Activated naive CD4-positive, alpha-beta T cell treated with Interleukin-2 at 50 U/mL for 16 hours (primary cell): ENCODE results near the gene WNT9A.

Experiments used
- DNase-seq: peaks from one replicate; pipeline ENCODE4 v3.0.0-alpha.2; 2020

WNT9A gene

DNA sequence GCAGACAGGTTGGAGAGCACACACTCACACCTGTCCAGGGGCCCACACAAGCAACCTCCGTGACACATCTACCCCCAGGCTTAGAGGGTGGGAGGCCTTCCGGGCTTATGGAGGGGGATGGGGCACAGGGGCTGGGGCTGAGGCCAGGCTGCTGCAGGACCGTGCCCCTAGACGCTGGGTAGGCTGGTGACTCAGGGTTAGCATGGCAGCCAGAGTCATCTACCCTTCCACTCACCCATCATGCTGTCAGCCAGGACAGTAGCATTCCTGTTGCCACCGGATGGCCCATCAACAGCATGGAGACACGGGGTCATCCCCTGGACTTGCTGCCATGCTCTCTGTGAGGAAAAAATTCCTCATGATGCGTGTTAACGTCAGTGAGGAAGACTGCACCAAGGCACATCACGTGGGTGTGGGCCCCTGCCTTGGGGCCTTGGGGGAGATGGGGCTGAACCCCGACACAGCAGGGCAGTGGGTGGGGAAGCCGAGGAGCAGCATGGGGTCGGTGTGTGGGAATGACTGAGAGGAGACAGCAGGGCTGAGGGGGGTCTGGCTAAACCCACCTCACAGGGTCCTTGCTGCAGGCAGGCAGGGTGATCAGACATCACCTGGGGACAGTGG is 52.8 kb downstream of the WNT9A start:
- no peak for DNase-seq

DNA sequence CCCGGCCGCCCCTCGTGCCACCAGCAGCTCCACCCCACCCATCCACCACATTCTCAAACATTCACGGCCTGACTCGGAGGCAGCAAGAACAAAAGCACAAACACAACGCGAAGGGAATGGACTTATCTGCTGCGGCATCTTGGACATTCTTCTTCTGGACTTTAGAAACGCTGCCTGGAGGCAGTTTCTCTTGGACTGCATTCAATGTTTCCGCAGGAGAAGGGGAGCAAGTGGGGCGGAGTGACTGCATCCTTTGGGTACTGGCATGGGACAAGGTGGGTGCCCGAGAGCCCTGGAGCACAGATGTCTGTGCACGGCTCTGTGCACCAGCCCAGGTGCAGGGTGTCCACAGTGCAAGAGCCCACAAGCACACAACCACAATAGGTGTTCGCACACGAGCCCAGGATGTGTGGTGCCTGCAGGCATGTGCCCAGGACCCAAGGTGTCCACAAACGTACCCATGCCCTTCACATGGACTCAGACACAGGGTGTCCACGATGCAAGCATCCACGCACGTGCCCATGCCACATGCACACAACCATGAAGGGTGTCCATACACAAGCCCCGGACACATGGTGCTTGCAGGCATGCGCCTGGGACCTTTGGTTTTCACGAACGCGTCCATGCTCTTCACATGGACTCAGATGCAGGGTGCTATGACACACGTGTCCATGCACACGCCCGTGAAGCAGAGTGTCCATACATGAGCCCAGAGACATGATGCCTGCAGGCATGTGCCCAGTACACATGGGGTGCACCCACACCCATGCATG is 53.6 kb downstream of the WNT9A start:
- no peak for DNase-seq

DNA sequence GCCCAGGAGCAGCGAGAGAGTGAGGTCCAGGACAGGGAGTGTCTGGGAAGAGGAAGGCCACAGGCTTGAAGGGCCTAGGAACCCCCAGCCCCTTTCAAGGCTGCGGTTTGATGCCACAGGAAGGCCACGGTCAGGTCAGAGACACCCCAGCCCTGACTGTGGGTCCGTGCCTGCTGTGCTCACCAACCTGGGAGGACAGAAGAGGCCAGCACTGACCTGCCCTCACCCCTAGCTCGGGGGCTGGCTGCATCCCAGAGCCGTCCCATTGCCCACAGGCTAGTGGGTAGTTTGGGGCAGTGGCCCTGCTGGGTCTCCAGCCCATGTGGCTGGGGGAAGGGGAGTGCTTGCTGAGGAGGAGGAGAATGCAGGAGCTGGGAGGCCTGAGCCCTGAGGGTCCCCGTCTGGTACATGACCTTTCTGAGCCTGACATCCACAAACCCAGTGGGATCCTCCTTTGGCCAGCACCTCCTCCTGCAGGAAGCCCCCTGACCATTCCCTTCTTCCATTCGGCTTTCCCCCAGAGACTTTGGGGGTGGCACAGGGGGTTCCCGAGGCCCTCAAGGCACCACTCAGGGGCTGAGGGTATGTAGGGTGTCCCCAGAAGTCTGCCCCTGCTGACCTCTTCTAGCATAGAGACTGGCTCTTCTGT is 54.3 kb downstream of the WNT9A start:
- DNase-seq, result no peak

DNA sequence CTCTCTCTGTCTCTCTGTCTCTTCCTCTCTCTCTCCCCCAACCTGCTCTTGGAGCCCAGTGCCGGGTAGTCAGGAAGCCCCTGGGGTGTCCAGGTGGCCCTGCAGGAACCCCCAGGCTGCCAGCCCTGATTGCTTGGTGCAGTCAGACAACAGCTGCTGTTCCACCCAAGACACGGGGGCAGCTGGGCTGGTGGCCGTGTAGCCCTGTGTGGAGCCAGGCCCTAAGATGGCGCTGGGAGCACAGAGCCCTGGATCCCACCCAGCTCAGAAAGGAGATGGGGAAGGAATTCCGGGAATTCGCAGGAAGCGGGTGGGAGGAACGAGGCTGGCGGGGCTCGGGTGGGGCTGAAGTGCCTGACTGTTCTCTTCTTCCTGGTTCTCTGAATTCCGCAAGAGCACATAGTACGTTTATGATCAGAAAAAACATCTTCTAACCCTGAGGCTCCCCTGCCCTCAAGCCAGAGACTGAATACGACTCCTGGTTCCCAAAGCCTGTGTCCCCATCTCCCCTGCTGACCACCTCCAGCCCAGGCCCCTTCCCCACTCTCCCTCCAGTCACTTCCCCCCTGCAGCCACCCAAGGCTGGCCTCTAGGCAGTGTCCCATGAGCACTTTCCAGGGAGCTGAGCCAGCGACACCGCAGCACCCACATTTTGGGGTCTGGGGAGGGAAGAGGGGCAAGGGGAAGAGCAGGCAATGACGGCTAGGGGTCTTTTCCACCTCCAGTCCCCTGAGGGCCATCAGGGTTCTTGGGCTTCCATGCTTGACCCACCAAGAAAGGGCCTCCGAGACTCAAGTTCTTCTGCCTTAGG is 55.0 kb downstream of the WNT9A start:
- no peak for DNase-seq

DNA sequence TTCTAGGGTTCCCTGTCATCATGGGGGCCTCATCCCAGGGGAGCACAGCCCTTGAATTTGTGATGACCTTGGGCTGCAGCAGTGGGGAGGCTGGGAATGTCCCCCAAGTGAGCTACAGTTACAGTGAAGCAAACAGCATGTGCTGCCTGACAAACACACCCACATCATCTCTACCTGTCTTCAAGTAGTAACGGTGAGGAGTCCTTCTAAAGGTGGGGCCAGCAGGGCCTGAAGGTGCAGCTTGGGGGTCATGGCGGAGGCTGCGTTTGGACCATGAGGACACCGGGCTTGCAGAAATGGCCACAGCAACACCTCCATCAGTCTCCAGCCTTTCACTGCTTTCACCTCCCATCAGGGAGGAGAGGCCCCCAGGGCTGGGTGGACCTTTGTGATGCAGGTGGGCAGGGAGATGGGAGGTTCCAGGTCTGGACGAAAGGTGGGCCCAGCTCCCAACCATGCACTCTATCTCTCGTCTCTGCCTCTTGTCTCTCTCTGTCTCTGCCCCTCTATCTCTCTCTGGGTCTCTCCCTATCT is 55.7 kb downstream of the WNT9A start:
- no peak for DNase-seq

DNA sequence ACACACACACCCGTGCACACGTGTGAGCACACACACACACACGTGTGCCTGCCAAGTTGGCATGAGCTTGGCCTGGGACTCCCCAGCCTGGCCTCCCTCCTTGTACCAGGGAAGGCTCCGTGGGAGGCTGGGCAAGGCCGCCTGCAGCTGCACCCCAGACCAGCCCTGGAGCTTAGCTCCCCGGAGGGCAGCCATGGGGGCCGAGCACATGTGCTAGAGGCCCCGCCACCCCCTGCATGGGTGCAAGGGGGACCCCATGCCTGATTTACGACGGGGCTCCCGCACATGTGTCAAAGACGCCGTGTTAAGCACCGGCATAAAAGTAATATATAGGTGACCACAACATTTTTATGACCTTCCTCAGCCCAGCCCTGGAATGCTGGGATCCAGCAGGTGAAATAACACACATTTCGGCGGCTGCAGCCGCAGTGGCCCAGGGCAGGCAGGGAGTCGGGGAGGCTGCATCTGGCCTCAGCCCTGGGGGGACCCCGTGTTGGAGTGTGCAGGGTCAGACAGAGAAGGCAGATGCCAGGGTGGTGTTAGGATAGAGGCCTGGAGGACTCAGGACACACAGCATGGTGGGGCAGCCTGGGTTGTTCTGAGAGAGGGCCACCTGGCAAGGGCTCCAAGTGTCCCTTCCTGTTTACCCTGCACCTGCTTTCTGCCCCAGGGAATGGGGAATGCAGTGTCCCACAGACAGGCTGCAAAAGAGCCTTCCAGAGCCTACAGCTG is 56.3 kb downstream of the WNT9A start:
- DNase-seq, result no peak

DNA sequence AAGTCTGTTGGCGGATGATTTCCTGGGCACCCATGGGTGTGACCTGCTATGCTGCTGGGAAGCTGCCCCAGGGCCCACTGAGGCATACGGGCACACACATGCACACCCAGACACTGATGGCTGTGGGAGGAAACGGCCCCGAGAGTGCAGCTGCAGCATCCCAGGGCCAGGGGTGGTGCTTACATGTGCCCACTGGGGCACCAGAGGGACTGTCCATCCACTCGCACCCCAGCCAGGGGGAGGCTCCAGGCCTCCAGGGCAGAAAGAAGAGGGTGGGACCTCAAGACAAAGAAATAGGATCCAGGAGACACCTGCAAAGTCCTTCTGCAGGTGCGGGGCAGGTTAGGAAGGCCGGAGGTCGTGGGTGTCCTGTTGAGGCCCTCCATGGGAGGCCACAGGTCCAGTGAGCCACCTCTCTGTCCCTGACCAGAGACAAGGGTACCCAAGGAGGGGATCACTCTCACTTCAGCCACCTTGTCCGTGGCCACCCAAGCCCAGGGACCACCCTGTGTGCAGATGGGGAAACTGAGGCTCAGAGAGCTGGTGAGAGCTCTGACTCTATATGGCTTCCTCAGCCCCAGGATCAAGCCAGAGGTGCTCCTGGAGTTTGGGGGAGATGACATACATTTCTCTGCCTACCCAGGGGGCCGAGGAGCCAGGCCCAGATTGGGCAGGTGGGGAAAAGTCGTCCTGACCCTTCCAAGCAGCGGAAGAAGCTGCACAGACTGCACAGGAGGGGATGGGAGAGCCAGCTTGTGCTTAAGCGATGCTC is 57.1 kb downstream of the WNT9A start:
- no peak for DNase-seq

DNA sequence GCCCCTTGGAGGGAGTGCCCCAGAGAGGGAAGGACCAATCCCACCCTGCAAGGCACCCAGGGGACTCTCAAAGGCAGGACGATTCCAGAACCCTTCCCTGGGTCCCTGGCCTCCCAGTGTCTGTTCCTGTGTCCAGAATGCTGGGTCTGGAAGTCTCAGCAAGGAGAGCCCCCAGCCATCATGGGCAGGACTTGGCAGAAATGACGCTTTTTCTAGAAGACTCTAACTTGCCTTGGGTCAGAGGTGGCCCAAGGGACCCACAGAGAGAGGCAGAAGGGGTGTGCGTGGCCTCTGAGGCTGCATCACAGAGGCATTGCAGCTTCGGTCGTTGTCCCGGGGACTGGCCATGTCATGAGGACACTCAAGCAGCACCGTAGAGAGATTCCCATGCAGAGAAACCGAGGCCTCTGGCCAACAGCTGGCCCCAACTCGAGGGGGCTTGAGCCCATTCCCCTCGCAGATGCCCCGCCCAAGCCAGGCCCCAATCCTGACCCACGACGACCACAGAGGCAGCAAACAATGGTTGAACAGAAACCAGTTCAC is 57.8 kb downstream of the WNT9A start:
- no peak for DNase-seq

DNA sequence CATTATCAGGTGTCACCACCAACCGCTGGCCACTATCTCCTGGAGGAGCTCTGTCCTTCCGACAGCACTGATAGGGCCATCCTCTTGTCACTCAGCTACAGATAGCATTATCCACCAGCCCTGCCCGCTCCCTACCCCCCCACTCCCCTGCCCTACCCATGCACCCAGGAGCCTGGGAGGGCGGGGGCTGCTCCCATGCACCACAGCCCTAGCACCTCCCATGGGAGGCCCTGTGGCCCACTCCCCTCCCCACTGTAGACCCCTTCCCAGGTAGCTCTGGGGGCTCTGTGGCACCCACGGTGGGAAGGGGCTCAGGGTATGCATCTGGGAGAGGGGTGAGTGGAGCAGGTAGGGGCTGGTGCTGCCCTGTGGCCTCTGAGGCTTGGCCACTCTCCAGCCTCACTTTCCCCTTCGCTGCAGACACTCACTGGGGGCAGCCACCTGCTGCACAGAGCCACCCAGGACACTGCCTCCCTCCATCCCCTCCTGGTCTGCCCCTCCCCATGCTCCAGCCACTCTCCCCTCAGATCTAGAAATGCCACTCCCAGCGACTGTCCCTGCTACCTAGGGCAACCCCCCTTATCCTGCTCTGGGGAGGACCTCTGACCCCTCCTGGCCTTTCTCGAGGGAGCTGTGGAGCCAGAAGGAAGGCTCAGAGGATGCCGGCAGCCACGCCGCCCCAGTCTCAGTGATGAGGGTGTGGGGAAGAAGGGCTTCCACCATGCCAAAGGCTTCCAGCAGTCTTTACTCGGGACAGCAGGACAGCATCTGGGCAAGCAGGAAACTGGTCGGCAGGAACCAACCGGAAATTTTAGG is 58.5 kb downstream of the WNT9A start:
- DNase-seq, result no peak

DNA sequence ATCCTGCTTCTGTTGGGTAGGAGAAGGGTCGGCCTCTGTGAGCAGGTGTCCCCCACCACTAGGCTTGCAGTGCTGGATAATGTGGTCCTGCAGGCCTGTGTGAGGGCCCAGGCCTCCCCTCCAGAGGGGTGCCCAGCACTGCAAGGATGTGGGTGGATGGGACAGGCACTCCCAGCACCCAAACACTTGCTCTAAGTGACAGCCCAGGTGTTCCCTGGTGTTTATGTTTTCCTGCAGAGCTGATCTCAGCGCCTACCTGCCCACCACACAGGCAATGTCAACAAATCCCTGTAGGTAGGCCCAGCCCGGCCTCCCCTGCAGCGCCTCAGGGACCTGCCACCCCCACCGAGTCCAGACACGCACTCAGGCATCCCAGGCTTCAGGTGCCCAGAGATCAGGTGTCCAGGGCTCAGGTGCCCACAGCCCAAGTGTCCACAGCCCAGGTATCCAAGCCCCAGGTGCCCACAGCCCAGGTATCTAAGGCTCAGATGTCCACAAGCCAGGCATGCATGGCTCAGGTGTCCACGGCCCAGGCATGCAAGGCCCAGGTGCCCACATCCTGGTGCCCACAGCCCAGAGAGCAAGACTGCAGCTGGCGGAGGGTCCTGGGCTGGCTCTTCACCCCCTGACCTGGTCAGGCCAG is 59.2 kb downstream of the WNT9A start:
- DNase-seq, result no peak

DNA sequence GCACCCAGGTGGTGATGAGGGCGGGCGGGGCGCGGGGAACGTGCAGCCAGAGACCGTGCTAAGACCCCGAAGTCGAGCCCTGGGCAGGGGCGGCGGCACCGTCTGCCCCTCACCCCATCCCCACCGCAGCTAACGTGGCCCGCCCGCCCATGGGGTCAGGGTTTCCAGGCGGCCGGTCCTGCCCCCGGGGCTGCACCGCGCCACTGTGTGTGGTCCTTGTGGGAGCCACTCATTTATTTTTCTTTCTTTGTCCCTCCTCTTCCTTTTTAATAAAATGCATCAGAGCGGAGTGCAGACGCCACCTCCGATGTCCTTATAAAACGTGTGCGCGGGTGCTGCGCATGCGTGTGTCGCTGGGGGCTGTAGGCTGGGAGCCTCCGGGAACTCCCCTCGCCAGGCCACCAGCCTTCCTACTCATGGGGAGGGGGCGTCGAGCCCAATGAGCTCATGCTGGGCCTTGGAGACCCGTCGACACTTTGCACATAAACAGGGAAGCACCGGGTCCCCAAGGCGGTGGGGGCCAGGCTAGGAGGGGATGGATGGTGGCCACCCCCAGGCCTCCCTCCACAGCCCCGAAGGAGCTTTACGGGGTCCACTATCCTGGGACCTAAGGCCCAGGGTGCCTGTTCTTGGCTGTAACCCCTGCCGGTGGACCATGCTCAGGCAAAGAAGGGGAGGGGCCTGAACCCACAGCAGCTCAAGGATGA is 59.9 kb downstream of the WNT9A start:
- DNase-seq, result peak; percentile 23

DNA sequence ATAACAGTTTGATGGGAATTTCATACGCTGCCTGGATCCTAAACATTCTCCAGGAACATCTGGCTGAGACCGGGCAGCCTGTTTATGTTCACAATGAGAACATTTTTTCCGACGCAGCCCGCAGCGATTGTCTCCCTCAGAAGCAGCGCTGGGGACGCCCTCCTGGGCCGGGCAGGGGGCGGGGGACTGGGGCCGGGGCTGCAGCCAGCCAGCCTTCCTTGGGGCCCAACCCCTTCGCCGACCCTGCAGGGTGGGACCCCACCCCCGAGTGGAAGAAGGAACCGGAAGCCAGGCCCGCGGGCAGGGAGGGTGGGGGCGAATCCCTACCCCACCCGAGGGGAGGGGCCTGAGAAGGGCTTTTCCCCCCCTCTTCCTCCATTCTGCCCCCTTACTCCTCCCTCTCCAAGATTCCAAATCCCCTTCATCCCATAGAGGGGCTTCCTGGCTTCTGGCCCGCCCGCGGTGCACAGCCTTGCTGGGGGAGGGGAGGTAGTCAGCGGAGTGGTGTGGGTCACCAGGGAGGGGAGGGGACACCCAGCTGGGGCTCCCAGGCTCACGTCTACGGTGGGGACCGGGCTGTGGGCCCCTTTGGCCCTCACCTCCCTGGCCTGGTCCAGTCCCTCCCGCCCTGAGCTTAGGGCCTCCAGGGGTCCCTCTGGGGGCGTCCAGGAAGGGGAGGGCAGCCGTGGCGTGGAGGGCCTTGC is 60.6 kb downstream of the WNT9A start:
- DNase-seq, result peak; percentile 39

DNA sequence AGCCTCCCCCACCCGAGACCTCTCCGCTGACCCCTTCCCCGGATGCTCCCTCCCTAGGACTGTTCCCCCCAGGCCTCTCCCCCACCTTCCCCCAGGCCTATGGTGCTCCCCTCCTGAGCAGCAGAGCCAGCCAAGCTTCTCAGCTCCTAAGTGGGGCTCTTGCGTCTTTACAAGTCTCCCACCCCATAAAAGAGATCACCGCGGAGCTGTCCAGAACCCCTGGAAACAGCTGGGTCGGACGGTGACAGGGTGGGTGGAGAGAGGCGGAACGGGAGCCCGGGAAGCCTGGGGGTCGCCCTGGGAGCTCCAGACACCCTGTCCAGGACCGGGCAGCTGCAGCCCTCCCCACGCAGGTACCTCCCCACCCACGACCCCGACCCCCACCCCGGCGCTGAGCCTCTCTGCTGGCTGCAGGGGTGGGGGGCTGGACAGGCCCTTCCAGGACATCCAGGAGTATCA is 61.2 kb downstream of the WNT9A start:
- no peak for DNase-seq

DNA sequence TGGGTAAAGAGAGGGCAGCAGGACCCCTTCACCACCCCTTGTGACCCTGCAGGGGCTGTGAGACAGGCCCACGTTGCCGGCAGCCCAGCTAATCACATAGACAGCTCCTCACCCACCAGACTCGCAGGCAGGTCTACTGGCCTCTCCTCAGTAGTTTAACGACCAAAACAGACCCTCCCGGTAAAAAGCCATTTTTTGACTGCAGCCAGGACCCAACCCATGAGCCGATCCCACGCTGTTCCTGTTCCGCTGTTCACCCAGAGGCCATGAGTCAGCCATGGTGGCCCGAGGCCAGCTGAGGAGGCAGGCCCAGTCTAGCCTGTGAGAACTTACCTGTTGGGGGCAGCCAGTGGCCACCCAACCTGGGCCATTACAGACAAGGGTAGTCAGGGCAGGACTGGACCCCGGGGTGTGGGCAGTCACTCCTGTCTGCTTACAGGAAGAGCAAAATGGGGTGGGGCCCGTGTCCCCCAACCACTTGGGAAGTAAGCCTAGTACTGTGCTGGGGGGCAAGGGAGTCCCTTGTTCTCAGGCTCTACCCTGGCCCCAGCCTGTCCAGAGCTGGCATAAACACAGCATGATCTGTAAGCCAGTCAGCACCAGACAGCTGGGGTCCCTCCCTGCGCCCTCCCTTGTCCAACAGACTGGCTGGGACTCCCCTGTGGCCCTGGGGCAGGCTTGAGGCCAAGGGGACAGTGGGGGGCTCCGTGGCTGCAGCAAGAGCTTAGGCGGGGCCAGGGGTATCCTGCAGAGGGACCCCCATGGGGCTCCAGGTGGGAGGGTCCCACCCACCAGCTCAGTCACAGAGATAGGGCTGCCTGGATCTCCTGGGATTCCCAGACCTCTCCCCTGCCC is 61.9 kb downstream of the WNT9A start:
- DNase-seq, result peak; percentile 31

DNA sequence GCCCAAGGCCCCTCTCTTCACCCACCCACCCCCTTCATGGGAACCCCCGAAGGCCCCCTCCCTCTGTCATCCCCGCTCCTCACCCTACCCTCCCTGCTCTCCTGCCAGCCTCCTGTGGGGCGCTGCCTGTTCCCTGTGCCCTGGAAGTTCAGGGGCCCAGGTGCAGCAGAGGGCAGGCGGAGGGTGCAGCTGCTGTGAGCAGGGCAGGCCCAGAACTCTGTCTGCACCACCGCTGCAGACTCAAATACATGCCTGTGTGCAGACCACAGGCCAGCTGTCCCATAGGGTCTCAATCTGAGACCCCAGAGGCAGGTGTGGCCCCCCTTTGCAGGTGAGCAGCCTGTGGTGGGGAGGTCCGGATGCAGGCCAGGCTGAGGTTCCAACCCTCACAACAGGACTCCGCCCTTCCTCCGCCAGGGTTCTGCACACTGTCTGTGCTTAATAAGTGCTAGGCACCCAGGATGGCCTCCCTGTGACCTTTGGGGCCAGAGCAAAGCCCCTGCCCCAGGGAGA is 62.5 kb downstream of the WNT9A start:
- DNase-seq, result peak; percentile 24

DNA sequence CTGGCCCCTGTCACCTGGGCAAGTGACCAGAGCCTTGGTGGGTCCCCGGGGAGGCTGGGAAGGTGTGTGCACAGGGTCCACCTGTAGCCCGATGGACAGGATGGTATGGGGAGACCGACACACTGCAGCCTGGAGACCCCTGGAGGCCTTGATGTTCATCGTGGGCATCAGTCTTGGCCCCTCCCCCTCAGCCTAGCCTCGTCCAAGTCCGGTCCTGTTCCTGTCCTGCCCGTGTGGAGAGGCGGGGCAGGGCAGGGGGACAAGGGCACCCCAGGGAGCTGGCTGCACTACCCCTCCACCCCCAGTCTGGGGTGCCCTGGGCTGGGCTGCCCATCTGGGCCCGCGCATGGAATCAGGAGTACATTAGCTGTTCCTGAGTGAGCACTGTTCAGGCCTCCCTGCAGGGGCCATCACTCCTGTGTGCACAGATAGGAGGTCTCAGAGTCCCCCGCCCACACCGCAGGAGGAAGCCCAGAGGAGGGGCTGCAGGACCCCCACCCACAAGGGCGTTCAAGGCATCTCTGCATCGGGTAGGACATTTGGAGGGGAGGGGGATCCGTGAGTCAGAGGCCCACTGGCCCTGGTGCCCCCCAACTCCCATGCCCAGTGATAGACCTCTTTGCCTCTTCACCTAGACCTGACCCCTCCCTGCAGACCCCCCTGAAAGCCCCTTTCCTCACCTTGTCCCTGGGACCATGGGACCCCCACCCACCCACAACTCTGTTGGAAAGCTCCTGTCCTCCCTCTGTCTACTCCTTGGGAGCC is 63.2 kb downstream of the WNT9A start:
- no peak for DNase-seq
